ENCODE data around the gene TLR3.
"Not testable (repeated sequence)": the region's sequence is repeated elsewhere in the genome, so short reads cannot be mapped to it uniquely, and the experiment has no call there.

Gene TLR3

GRCh38 chr4:186032259-186032658 lies 36.7 kb upstream of the TLR3 start:
- no peak overlapping the region for H2AFZ ChIP-seq (ENCODE audit: low read depth, low read length)
- H3K36me3 ChIP-seq (ENCODE audit: insufficient read depth, low read length) = no peaks in the 10 kb centered on the region
- peaks cover 25% of the 10 kb centered on the region for H3K4me1 ChIP-seq (ENCODE audit: insufficient read depth, low read length)
- no peak overlapping the region for H3K4me3 ChIP-seq (ENCODE audit: low read length)
- no peaks in the 10 kb centered on the region for H3K27me3 ChIP-seq (ENCODE audit: insufficient read depth, low read length)
- peaks cover 10% of the 10 kb centered on the region for H3K9me3 ChIP-seq (ENCODE audit: low read length)

GRCh38 chr4:186033027-186033426 lies 35.9 kb upstream of the TLR3 start:
- Histone ChIP-seq H3K4me3 (ENCODE audit: low read length) (no peak overlapping the region), H3K27me3 (ENCODE audit: insufficient read depth, low read length) (no peaks in the 10 kb centered on the region), H3K4me1 (ENCODE audit: insufficient read depth, low read length) (peaks cover 25% of the 10 kb centered on the region), H3K36me3 (ENCODE audit: insufficient read depth, low read length) (no peaks in the 10 kb centered on the region), H3K9me3 (ENCODE audit: low read length) (peaks cover 10% of the 10 kb centered on the region), H2AFZ (ENCODE audit: low read depth, low read length) (no peak overlapping the region)

- H3K4me1 ChIP-seq (ENCODE audit: insufficient read depth, low read length) = peaks cover 17% of the 10 kb centered on the region
- not testable (repeated sequence) for H3K4me3 ChIP-seq (ENCODE audit: low read length); H2AFZ ChIP-seq (ENCODE audit: low read depth, low read length); H3K27me3 ChIP-seq (ENCODE audit: insufficient read depth, low read length); H3K36me3 ChIP-seq (ENCODE audit: insufficient read depth, low read length)
- H3K9me3 ChIP-seq (ENCODE audit: low read length) = peaks cover 10% of the 10 kb centered on the region
Measured at GRCh38 chr4:186034613-186035012, 34.3 kb upstream of the TLR3 start.

- Histone ChIP-seq H3K27me3 (ENCODE audit: insufficient read depth, low read length) (peaks cover 4% of the 10 kb centered on the region), H3K36me3 (ENCODE audit: insufficient read depth, low read length) (no peaks in the 10 kb centered on the region), H3K4me3 (ENCODE audit: low read length) (no peak overlapping the region), H3K9me3 (ENCODE audit: low read length) (peaks cover 10% of the 10 kb centered on the region), H2AFZ (ENCODE audit: low read depth, low read length) (no peak overlapping the region), H3K4me1 (ENCODE audit: insufficient read depth, low read length) (no peaks in the 10 kb centered on the region)
Measured at GRCh38 chr4:186036976-186037581, 31.9 kb upstream of the TLR3 start.

GRCh38 chr4:186037692-186038658 lies 31.0 kb upstream of the TLR3 start:
- Histone ChIP-seq H3K4me3 (ENCODE audit: low read length) (no peak overlapping the region), H3K9me3 (ENCODE audit: low read length) (peaks cover 10% of the 10 kb centered on the region), H3K27me3 (ENCODE audit: insufficient read depth, low read length) (peaks cover 4% of the 10 kb centered on the region), H3K36me3 (ENCODE audit: insufficient read depth, low read length) (no peaks in the 10 kb centered on the region), H3K4me1 (ENCODE audit: insufficient read depth, low read length) (no peaks in the 10 kb centered on the region), H2AFZ (ENCODE audit: low read depth, low read length) (no peak overlapping the region)

GRCh38 chr4:186039697-186040096 lies 29.3 kb upstream of the TLR3 start:
- H3K4me1 ChIP-seq (ENCODE audit: insufficient read depth, low read length) = no peaks in the 10 kb centered on the region
- H2AFZ ChIP-seq (ENCODE audit: low read depth, low read length) = no peak overlapping the region
- no peaks in the 10 kb centered on the region for H3K36me3 ChIP-seq (ENCODE audit: insufficient read depth, low read length)
- peaks cover 4% of the 10 kb centered on the region for H3K27me3 ChIP-seq (ENCODE audit: insufficient read depth, low read length)
- H3K9me3 ChIP-seq (ENCODE audit: low read length) = peaks cover 6% of the 10 kb centered on the region
- H3K4me3 ChIP-seq (ENCODE audit: low read length) = no peak overlapping the region

- H2AFZ ChIP-seq (ENCODE audit: low read depth, low read length) = no peak overlapping the region
- no peaks in the 10 kb centered on the region for H3K4me1 ChIP-seq (ENCODE audit: insufficient read depth, low read length)
- H3K36me3 ChIP-seq (ENCODE audit: insufficient read depth, low read length) = no peaks in the 10 kb centered on the region
- H3K9me3 ChIP-seq (ENCODE audit: low read length) = no peaks in the 10 kb centered on the region
- peaks cover 4% of the 10 kb centered on the region for H3K27me3 ChIP-seq (ENCODE audit: insufficient read depth, low read length)
- H3K4me3 ChIP-seq (ENCODE audit: low read length) = no peak overlapping the region
Measured at GRCh38 chr4:186040316-186040715, 28.6 kb upstream of the TLR3 start.

GRCh38 chr4:186047501-186047900 lies 21.5 kb upstream of the TLR3 start:
- not testable (repeated sequence) for H3K27me3 ChIP-seq (ENCODE audit: insufficient read depth, low read length); H3K9me3 ChIP-seq (ENCODE audit: low read length); H3K4me3 ChIP-seq (ENCODE audit: low read length); H3K36me3 ChIP-seq (ENCODE audit: insufficient read depth, low read length); H3K4me1 ChIP-seq (ENCODE audit: insufficient read depth, low read length); H2AFZ ChIP-seq (ENCODE audit: low read depth, low read length)

- not testable (repeated sequence) for H3K9me3 ChIP-seq (ENCODE audit: low read length); H2AFZ ChIP-seq (ENCODE audit: low read depth, low read length); H3K27me3 ChIP-seq (ENCODE audit: insufficient read depth, low read length); H3K4me3 ChIP-seq (ENCODE audit: low read length); H3K36me3 ChIP-seq (ENCODE audit: insufficient read depth, low read length); H3K4me1 ChIP-seq (ENCODE audit: insufficient read depth, low read length)
Measured at GRCh38 chr4:186050135-186050534, 18.8 kb upstream of the TLR3 start.

- Histone ChIP-seq H3K36me3 (ENCODE audit: insufficient read depth, low read length) (no peaks in the 10 kb centered on the region), H2AFZ (ENCODE audit: low read depth, low read length) (no peak overlapping the region), H3K27me3 (ENCODE audit: insufficient read depth, low read length) (no peaks in the 10 kb centered on the region), H3K4me3 (ENCODE audit: low read length) (no peak overlapping the region), H3K9me3 (ENCODE audit: low read length) (no peaks in the 10 kb centered on the region), H3K4me1 (ENCODE audit: insufficient read depth, low read length) (no peaks in the 10 kb centered on the region)
Measured at GRCh38 chr4:186051096-186051495, 17.9 kb upstream of the TLR3 start.

- Histone ChIP-seq H3K9me3 (ENCODE audit: low read length) (no peaks in the 10 kb centered on the region), H3K4me1 (ENCODE audit: insufficient read depth, low read length) (no peaks in the 10 kb centered on the region), H2AFZ (ENCODE audit: low read depth, low read length) (no peak overlapping the region), H3K27me3 (ENCODE audit: insufficient read depth, low read length) (no peaks in the 10 kb centered on the region), H3K4me3 (ENCODE audit: low read length) (no peak overlapping the region), H3K36me3 (ENCODE audit: insufficient read depth, low read length) (no peaks in the 10 kb centered on the region)
Measured at GRCh38 chr4:186058253-186058979, 10.5 kb upstream of the TLR3 start.

GRCh38 chr4:186058980-186059316 lies 10.0 kb upstream of the TLR3 start:
- Histone ChIP-seq H3K27me3 (ENCODE audit: insufficient read depth, low read length) (no peaks in the 10 kb centered on the region), H2AFZ (ENCODE audit: low read depth, low read length) (no peak overlapping the region), H3K36me3 (ENCODE audit: insufficient read depth, low read length) (no peaks in the 10 kb centered on the region), H3K9me3 (ENCODE audit: low read length) (no peaks in the 10 kb centered on the region), H3K4me3 (ENCODE audit: low read length) (no peak overlapping the region), H3K4me1 (ENCODE audit: insufficient read depth, low read length) (no peaks in the 10 kb centered on the region)

GRCh38 chr4:186061921-186062320 lies 7.0 kb upstream of the TLR3 start:
- Histone ChIP-seq H3K27me3 (ENCODE audit: insufficient read depth, low read length) (no peaks in the 10 kb centered on the region), H3K4me3 (ENCODE audit: low read length) (no peak overlapping the region), H2AFZ (ENCODE audit: low read depth, low read length) (no peak overlapping the region), H3K9me3 (ENCODE audit: low read length) (no peaks in the 10 kb centered on the region), H3K36me3 (ENCODE audit: insufficient read depth, low read length) (no peaks in the 10 kb centered on the region), H3K4me1 (ENCODE audit: insufficient read depth, low read length) (no peaks in the 10 kb centered on the region)
